Esophagus muscularis mucosa (tissue), 4 donors: ENCODE measurements around the gene FANCD2OS. TPM values are rescaled to one million over a fixed set of nuclear protein-coding genes. Genes with fewer than 3 reads are reported as not detected.

Source experiments
- DNase-seq: peaks from one replicate; pipeline ENCODE4 v3.0.0-alpha.2; 2017; ENCODE audit errors: extremely low spot score
- H3K27ac ChIP-seq, 4 donors: fragments of 200-600 bp; sonication (generic); replicated peaks in 1 of 4; 1 replicate in 3 of 4; 2 replicates in 1 of 4; pipeline ENCODE4 v1.5.1; 2016 to 2019; ENCODE audit warnings: mild to moderate bottlenecking in 1 of 4
- H3K27me3 ChIP-seq, 4 donors: fragments of 200-600 bp; sonication (generic); one replicate each; pipeline versions ENCODE4 v1.5.1 to v1.6.0; 2016 to 2019
- H3K36me3 ChIP-seq, 4 donors: fragments of 200-600 bp; sonication (generic); one replicate each; pipeline ENCODE4 v1.5.1; 2016 to 2019
- H3K4me1 ChIP-seq, 4 donors: fragments of 200-600 bp; sonication (generic); one replicate each; pipeline ENCODE4 v1.5.1; 2016 to 2019
- H3K4me3 ChIP-seq, 4 donors: fragments of 200-600 bp; sonication (generic); 1 replicate in 2 of 4; 2 replicates in 2 of 4; pipeline ENCODE4 v1.5.1; 2016 to 2019; ENCODE audit warnings: mild to moderate bottlenecking in 4 of 4, moderate library complexity in 1 of 4
- H3K9me3 ChIP-seq, 4 donors: fragments of 200-600 bp; sonication (generic); 1 replicate in 3 of 4; 2 replicates in 1 of 4; pipeline ENCODE4 v1.5.1; 2016 to 2019
- CTCF ChIP-seq, 3 experiments: fragments of 200-600 bp in 2 of 3; fragments of 450-650 bp in 1 of 3; sonication (generic) in 2 of 3; IDR thresholded peaks; one replicate each; pipeline ENCODE4 v1.5.1; 2017 to 2019; ENCODE audit warnings: antibody characterized with exemption in 3 of 3, mild to moderate bottlenecking in 2 of 3, moderate library complexity in 1 of 3
- EP300 ChIP-seq: sonication (generic); formaldehyde crosslinking; IDR thresholded peaks from one replicate; pipeline ENCODE4 v1.6.1; 2017; ENCODE audit warnings: antibody characterized with exemption
- POLR2A ChIP-seq: fragments of 450-650 bp; IDR thresholded peaks from one replicate; pipeline ENCODE4 v1.6.1; 2017; ENCODE audit warnings: antibody characterized with exemption, moderate library complexity, mild to moderate bottlenecking, low read depth
- POLR2AphosphoS5 ChIP-seq, 2 donors: sonication (generic); formaldehyde crosslinking; IDR thresholded peaks; one replicate each; pipeline ENCODE4 v1.6.1; 2017; ENCODE audit warnings: antibody characterized with exemption in 2 of 2
- WGBS: methylation state at CpG from one replicate; pipeline ENCODE4 v1.1.5; 2018; 5-methylcytosine and 5-hydroxymethylcytosine counted together
- intact Hi-C: fragments of 100-400 bp; cut with DNase I; formaldehyde crosslinking; loops from one replicate; pipeline ENCODE4 v1.15.1; 2023
- total RNA-seq, 4 donors: library from RNA; depleted of rRNA; stranded (reverse); fragments of >200 nt; gene quantifications; one replicate each; pipeline versions ENCODE4 v1.1.0 to v1.2.1, GENCODE V29; 2016

Gene FANCD2OS
- total RNA-seq, 4 donors from 2014 or later: not detected

GRCh38 chr3:10154335-10155122 lies 46.5 kb upstream of the FANCD2OS start:
- no peaks in the 10 kb centered on the region for H3K4me1 ChIP-seq
- TF ChIP-seq POLR2AphosphoS5 (IDR thresholded peaks at IDR 0.05): no peak
- TF ChIP-seq CTCF (IDR thresholded peaks at IDR 0.05): no peak
- no peak for TF ChIP-seq EP300
- TF ChIP-seq POLR2A: no peak
- no peak overlapping the region for H3K27ac ChIP-seq
- no peak for DNase-seq
- H3K27me3 ChIP-seq: no peaks in the 10 kb centered on the region
- no peak overlapping the region for H3K4me3 ChIP-seq
- intact Hi-C loops: no loop called here
- H3K36me3 ChIP-seq: peaks cover 30 to 54% (median 45%) of the 10 kb centered on the region in 4 donors
- no peaks in the 10 kb centered on the region for H3K9me3 ChIP-seq
- 89% methylated on average over 14 of the region's 14 CpGs for WGBS

- no peak for DNase-seq
- H3K27me3 ChIP-seq: no peaks in the 10 kb centered on the region
- TF ChIP-seq POLR2A (no peak), EP300 (no peak), POLR2AphosphoS5 (IDR thresholded peaks at IDR 0.05) (no peak), CTCF (IDR thresholded peaks at IDR 0.05) (no peak)
- H3K36me3 ChIP-seq: peaks cover 40 to 84% (median 73%) of the 10 kb centered on the region in 4 donors
- H3K9me3 ChIP-seq: no peaks in the 10 kb centered on the region
- intact Hi-C loops: no loop called here
- H3K27ac ChIP-seq: no peak overlapping the region
- H3K4me1 ChIP-seq: peaks cover 0 to 13% (median 4%) of the 10 kb centered on the region in 4 donors
- 80% methylated on average over 6 of the region's 6 CpGs for WGBS
- H3K4me3 ChIP-seq: no peak overlapping the region
Observed at GRCh38 chr3:10150987-10151386, 42.9 kb upstream of the FANCD2OS start.

GRCh38 chr3:10149226-10149625 lies 41.2 kb upstream of the FANCD2OS start:
- Histone ChIP-seq H3K27ac (no peak overlapping the region), H3K4me3 (no peak overlapping the region), H3K9me3 (no peaks in the 10 kb centered on the region), H3K27me3 (no peaks in the 10 kb centered on the region), H3K4me1 (peaks cover 5 to 30% (median 20%) of the 10 kb centered on the region in 4 donors), H3K36me3 (peaks cover 40 to 84% (median 71%) of the 10 kb centered on the region in 4 donors)
- 95% methylated on average over 8 of the region's 8 CpGs for WGBS
- TF ChIP-seq CTCF (IDR thresholded peaks at IDR 0.05): no peak
- no peak for TF ChIP-seq POLR2A
- no peak for TF ChIP-seq EP300
- no peak for TF ChIP-seq POLR2AphosphoS5 (IDR thresholded peaks at IDR 0.05)
- intact Hi-C loops: no loop called here
- no peak for DNase-seq

GRCh38 chr3:10145685-10146084 lies 37.6 kb upstream of the FANCD2OS start:
- TF ChIP-seq POLR2A: no peak
- no peak for TF ChIP-seq CTCF (IDR thresholded peaks at IDR 0.05)
- TF ChIP-seq EP300: no peak
- Histone ChIP-seq H3K27me3 (no peaks in the 10 kb centered on the region), H3K27ac (no peak overlapping the region), H3K9me3 (no peaks in the 10 kb centered on the region), H3K4me1 (peaks cover 23 to 51% (median 40%) of the 10 kb centered on the region in 4 donors), H3K36me3 (peaks cover 20 to 49% (median 40%) of the 10 kb centered on the region in 4 donors), H3K4me3 (no peak overlapping the region)
- no peak for DNase-seq
- 75% methylated on average over 4 of the region's 4 CpGs for WGBS
- intact Hi-C loops: no loop called here
